Naive thymus-derived CD4-positive, alpha-beta T cell (primary cell): ENCODE measurements around the gene ONECUT1. TPM values are rescaled to one million over a fixed set of nuclear protein-coding genes. Genes with fewer than 3 reads are reported as not detected.

ENCODE experiments used
- ATAC-seq: fragments of 150-1000 bp; cut with Tn5 transposase; 2 replicates; pipeline ENCODE4 v1.10.0; 2021; ENCODE audit warnings: mild to moderate bottlenecking, moderate library complexity
- CTCF ChIA-PET: fragments of 350-600 bp; sonication (Branson Sonifier 250); formaldehyde crosslinking; loops from one replicate; lab custom pipeline; 2021; ENCODE audit warnings: antibody characterized with exemption; lab: Charles Lee
- POLR2A ChIA-PET: fragments of 350-600 bp; sonication (Branson Sonifier 250); formaldehyde crosslinking; loops from one replicate; lab custom pipeline; 2021; ENCODE audit warnings: antibody characterized with exemption, inconsistent platforms; lab: Charles Lee
- DNase-seq, 9 donors: peaks; one replicate each; pipeline versions ENCODE4 v3.0.0 to v3.0.0-alpha.2; 2020 to 2022; ENCODE audit warnings: mixed read lengths in 1 of 9
- H3K27ac ChIP-seq: one replicate; pipeline ENCODE4 v1.7.0; 2013; ENCODE audit warnings: mild to moderate bottlenecking, low read depth, low read length, moderate library complexity
- H3K27me3 ChIP-seq, 2 donors: one replicate each; pipeline ENCODE4 v1.7.0; 2013; ENCODE audit warnings: low read length in 2 of 2, mild to moderate bottlenecking in 2 of 2, moderate library complexity in 2 of 2; ENCODE audit not compliant: control insufficient read depth in 2 of 2, insufficient read depth in 2 of 2
- H3K36me3 ChIP-seq, 3 experiments: 1 replicate in 2 of 3; 2 replicates in 1 of 3; pipeline ENCODE4 v1.7.0; 2013; ENCODE audit warnings: low read length in 3 of 3, mild to moderate bottlenecking in 3 of 3, moderate library complexity in 1 of 3; ENCODE audit not compliant: insufficient read depth in 3 of 3, control insufficient read depth in 2 of 3
- H3K4me1 ChIP-seq, 2 donors: one replicate each; pipeline ENCODE4 v1.7.0; 2013; ENCODE audit warnings: low read length in 2 of 2, mild to moderate bottlenecking in 2 of 2, moderate library complexity in 1 of 2; ENCODE audit not compliant: control insufficient read depth in 2 of 2, insufficient read depth in 2 of 2
- H3K4me3 ChIP-seq: 2 replicates; pipeline ENCODE4 v1.7.0; 2013; ENCODE audit warnings: mild to moderate bottlenecking, low read length
- H3K9me3 ChIP-seq, 3 experiments: 1 replicate in 2 of 3; 2 replicates in 1 of 3; pipeline ENCODE4 v1.7.0; 2013; ENCODE audit warnings: low read length in 3 of 3; ENCODE audit not compliant: control insufficient read depth in 2 of 3
- H3K27ac Mint-ChIP-seq, 9 donors: one replicate each; pipeline ENCODE4 v1.8.0; 2020 to 2022; ENCODE audit warnings: mixed read lengths in 9 of 9, mild to moderate bottlenecking in 8 of 9, moderate library complexity in 5 of 9, inconsistent platforms in 2 of 9
- H3K27me3 Mint-ChIP-seq, 5 donors: one replicate each; pipeline ENCODE4 v1.8.0; 2021 to 2022; ENCODE audit warnings: mixed read lengths in 5 of 5, mild to moderate bottlenecking in 1 of 5
- H3K36me3 Mint-ChIP-seq, 5 donors: one replicate each; pipeline ENCODE4 v1.8.0; 2020 to 2022; ENCODE audit warnings: mixed read lengths in 5 of 5, mild to moderate bottlenecking in 3 of 5, inconsistent platforms in 1 of 5
- H3K4me1 Mint-ChIP-seq, 7 donors: one replicate each; pipeline ENCODE4 v1.8.0; 2020 to 2022; ENCODE audit warnings: mixed read lengths in 7 of 7, mild to moderate bottlenecking in 3 of 7, inconsistent platforms in 1 of 7
- H3K4me3 Mint-ChIP-seq, 10 donors: one replicate each; pipeline ENCODE4 v1.8.0; 2020 to 2022; ENCODE audit warnings: mild to moderate bottlenecking in 10 of 10, mixed read lengths in 10 of 10, moderate library complexity in 6 of 10, inconsistent platforms in 2 of 10
- H3K9me3 Mint-ChIP-seq, 11 donors: one replicate each; pipeline ENCODE4 v1.8.0; 2020 to 2022; ENCODE audit warnings: mixed read lengths in 11 of 11, mild to moderate bottlenecking in 4 of 11, inconsistent platforms in 1 of 11, moderate library complexity in 1 of 11
- intact Hi-C, 2 donors: fragments of 100-400 bp; cut with micrococcal nuclease; formaldehyde crosslinking; loops; one replicate each; pipeline ENCODE4 v1.15.1; 2023
- polyA plus RNA-seq, 2 donors: library from polyadenylated mRNA; unstranded; fragments of 300-500 nt; fragmentation: Illumina TruSeq; gene quantifications; one replicate each; pipeline ENCODE4 v1.2.3, GENCODE V29; 2021
- total RNA-seq, 6 experiments: library from RNA in 5 of 6; stranded (reverse) in 5 of 6; gene quantifications; 1 replicate in 5 of 6; 2 replicates in 1 of 6; pipeline ENCODE4 v1.2.3 and lab custom pipeline; 2021 to 2026

ONECUT1 gene
- total and polyA plus RNA-seq, 7 experiments from 2014 or later = not detected

DNA sequence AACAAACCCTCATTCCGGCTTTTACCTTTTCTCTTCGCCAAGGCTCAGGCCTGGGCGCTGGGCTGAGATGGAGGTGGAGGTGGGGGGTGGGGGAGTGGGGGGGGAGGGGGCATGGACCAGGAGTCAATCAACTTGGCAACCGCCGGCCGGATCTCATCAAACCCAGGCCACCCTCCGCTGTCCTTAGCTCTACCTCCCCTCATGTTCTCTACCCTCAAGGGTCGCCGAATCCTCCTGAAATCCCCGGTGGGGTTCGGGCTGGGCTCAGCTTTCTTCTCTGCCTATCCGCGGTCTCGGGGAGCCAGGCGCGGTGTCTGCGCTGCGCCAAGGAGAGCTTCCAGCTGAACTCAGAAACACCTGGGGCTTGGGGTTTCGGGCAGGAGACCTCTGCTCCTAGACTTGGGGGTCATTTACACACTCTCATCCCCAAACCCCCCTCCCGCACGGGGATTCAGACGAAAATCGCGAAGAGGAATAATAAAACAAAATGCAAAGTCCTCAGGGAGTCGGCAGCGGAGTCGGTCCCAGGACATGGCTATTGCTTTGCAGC is 2.5 kb downstream of the ONECUT1 start:
- no peak overlapping the region for H3K4me3 ChIP-seq
- no peaks in the 10 kb centered on the region for H3K9me3 ChIP-seq
- CTCF ChIA-PET = no interaction called here
- Mint-ChIP-seq H3K4me1 (peaks cover 5 to 48% (median 31%) of the 10 kb centered on the region in 7 donors), H3K9me3 (peaks cover 0 to 3% (median 0%) of the 10 kb centered on the region in 11 donors), H3K27me3 (peaks cover 57 to 94% (median 74%) of the 10 kb centered on the region in 5 donors), H3K36me3 (no peaks in the 10 kb centered on the region), H3K27ac (peak overlapping the region in 1 of 9 donors; percentile 54), H3K4me3 (peak overlapping the region in 8 of 10 donors; percentile 32 to 82 (median 56))
- DNase-seq = no peak
- H3K4me1 ChIP-seq = peaks cover 0 to 12% of the 10 kb centered on the region in 2 donors
- intact Hi-C loops = no loop called here
- H3K27me3 ChIP-seq = peaks cover 11 to 41% of the 10 kb centered on the region in 2 donors
- H3K27ac ChIP-seq = no peak overlapping the region
- POLR2A ChIA-PET = no interaction called here
- H3K36me3 ChIP-seq = no peaks in the 10 kb centered on the region
- ATAC-seq = no peak

GRCh38 chr15:52787123-52787503 is 3.0 kb downstream of the ONECUT1 start:
- Histone ChIP-seq H3K9me3 (no peaks in the 10 kb centered on the region), H3K36me3 (no peaks in the 10 kb centered on the region), H3K4me1 (peaks cover 0 to 12% of the 10 kb centered on the region in 2 donors), H3K27me3 (peaks cover 14 to 43% of the 10 kb centered on the region in 2 donors), H3K4me3 (no peak overlapping the region), H3K27ac (no peak overlapping the region)
- H3K4me3 Mint-ChIP-seq = peak overlapping the region in 2 of 10 donors; percentile 25 to 45
- intact Hi-C loops = no loop called here
- peak overlapping the region in 1 of 9 donors; percentile 71 for H3K27ac Mint-ChIP-seq
- peaks cover 0 to 3% (median 0%) of the 10 kb centered on the region in 11 donors for H3K9me3 Mint-ChIP-seq
- ChIA-PET POLR2A (no interaction called here), CTCF (no interaction called here)
- ATAC-seq (no peak), DNase-seq (no peak)
- H3K36me3 Mint-ChIP-seq = no peaks in the 10 kb centered on the region
- peaks cover 55 to 93% (median 71%) of the 10 kb centered on the region in 5 donors for H3K27me3 Mint-ChIP-seq
- H3K4me1 Mint-ChIP-seq = peaks cover 5 to 48% (median 31%) of the 10 kb centered on the region in 7 donors

DNA sequence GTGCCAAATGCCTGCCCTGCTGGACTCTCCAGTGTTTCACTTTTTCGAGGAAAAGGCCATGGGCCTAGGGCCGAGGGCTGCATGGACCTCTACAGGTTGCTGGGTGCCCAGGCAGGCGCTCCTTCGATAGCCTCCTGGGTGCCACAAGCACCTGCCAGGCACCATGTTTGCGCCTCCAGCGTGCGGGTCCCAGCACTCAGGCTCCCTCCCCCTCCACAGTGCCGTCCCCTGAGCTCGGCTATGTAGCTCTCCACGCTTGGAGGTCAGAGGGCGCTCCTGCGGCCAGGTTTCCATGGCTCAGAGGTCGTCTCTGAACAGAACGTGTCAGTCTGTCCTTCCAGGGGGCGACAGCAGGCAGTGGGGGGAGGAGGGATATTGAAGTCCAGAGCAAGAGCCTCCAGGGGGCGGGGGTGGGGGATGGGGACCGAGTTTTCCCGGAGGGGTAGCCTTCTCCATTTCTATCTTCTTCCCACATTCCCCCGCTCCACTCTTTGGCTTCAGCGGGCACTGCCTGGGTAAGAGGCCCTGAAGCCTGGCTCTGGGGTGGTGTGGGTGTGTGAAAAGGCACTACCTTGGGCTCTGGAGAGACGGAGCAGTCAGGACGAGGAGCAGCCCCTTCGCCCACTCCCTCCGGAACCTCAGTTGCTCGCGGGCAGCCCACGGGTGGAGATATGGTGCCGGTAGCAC is 3.6 kb downstream of the ONECUT1 start:
- CTCF ChIA-PET = no interaction called here
- Histone ChIP-seq H3K4me1 (peaks cover 0 to 12% of the 10 kb centered on the region in 2 donors), H3K36me3 (no peaks in the 10 kb centered on the region), H3K27me3 (peaks cover 14 to 48% of the 10 kb centered on the region in 2 donors), H3K27ac (no peak overlapping the region), H3K4me3 (no peak overlapping the region), H3K9me3 (no peaks in the 10 kb centered on the region)
- Mint-ChIP-seq H3K9me3 (peaks cover 0 to 3% (median 0%) of the 10 kb centered on the region in 11 donors), H3K4me1 (peaks cover 5 to 48% (median 31%) of the 10 kb centered on the region in 7 donors), H3K27me3 (peaks cover 57 to 93% (median 73%) of the 10 kb centered on the region in 5 donors), H3K4me3 (peak overlapping the region in 2 of 10 donors; percentile 25 to 45), H3K27ac (peak overlapping the region in 1 of 9 donors; percentile 71), H3K36me3 (no peaks in the 10 kb centered on the region)
- no peak for ATAC-seq
- POLR2A ChIA-PET = no interaction called here
- intact Hi-C loops = no loop called here
- no peak for DNase-seq

DNA sequence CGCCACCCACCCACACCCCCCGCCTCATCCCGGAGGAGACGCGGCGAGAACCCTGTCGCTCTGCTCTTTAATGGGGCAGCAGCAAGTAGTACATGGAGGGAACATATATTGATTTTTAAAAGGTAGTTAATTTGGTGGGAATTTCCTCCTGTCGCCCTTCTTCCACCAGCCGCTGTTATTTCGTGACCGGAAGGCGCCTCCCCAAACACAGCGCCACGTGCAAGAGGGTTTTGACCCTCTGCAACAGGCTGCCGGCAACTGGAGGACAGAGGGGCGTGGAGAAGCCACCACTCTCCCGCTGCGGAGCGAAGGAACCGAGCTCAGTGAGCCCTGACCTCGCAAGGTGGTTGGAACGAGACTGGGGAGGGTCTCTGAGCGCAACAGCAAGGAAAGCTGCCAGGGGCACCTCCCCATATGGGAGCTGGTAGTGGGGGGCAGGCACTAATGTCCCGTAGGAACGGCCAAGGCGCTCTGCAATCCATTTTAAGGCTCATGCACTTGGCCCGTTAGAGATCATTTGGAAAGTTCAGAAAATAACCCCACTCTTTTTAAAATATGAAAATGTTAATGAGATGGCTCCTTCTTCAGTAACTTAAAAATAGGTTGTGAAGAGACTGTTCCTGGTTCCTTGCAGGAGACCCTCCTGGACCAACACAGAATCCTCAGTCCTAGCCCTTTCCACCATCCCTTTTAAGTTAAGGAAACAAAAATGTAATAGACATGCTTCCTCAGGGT is 4.3 kb downstream of the ONECUT1 start:
- Mint-ChIP-seq H3K4me1 (peaks cover 6 to 48% (median 31%) of the 10 kb centered on the region in 7 donors), H3K9me3 (peaks cover 0 to 3% (median 0%) of the 10 kb centered on the region in 11 donors), H3K36me3 (no peaks in the 10 kb centered on the region), H3K27ac (peak overlapping the region in 1 of 9 donors; percentile 73), H3K4me3 (peak overlapping the region in 7 of 10 donors; percentile 16 to 55 (median 45)), H3K27me3 (peaks cover 64 to 93% (median 73%) of the 10 kb centered on the region in 5 donors)
- ATAC-seq (no peak), DNase-seq (no peak)
- Histone ChIP-seq H3K4me1 (peaks cover 0 to 12% of the 10 kb centered on the region in 2 donors), H3K4me3 (no peak overlapping the region), H3K27me3 (peaks cover 14 to 42% of the 10 kb centered on the region in 2 donors), H3K36me3 (no peaks in the 10 kb centered on the region), H3K27ac (no peak overlapping the region), H3K9me3 (no peaks in the 10 kb centered on the region)
- POLR2A ChIA-PET = no interaction called here
- CTCF ChIA-PET = no interaction called here
- intact Hi-C loops = loop anchor here in 1 of 2 donors (2.0 kb wide), 1 partner anchor 13 kb away; no protein-coding TSS in a partner anchor

DNA sequence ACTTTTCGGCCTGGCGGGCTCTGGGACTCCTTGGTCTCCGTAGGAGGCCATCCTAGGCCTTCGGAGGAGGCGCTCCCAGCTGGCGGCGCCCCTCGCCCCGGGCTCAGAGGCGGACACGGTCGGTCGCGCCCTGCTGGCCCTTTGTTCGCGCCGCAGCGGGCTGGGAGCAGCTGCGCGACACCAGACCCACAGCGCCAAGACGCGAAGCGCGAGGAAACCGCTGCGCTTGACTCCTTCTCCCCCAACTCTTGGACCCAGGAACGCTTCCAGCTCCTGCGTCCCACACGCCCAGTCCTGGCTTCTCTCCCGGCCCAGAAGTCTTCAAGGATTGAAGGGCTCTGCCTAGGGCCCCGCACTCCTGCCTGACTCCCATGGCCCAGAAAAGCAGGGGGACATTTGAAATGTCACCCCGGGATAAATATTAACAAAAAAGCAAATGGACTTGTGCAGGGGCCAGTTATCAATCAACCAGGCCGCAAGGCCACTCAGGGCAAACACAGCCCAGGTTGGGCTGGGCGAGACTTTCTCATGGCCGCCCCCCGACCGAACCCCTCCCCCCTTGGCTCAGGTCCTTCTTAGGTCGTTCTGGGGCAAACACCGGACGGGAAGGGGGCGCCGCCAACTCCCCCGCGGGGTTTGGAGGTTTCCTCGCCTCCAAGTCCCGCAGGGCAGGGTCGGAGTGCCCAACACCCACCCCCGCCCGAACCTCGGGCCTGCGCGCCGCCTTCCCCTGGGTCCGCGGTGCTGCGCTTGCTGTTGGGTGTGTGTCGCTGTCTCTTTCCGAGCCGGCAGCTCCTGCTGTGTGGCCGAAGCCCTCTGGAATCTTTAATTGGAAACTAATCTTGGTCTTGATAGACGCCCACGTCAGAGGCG is 5.1 kb downstream of the ONECUT1 start:
- Histone ChIP-seq H3K4me3 (no peak overlapping the region), H3K4me1 (peaks cover 0 to 12% of the 10 kb centered on the region in 2 donors), H3K27ac (no peak overlapping the region), H3K27me3 (peaks cover 14 to 42% of the 10 kb centered on the region in 2 donors), H3K36me3 (no peaks in the 10 kb centered on the region), H3K9me3 (no peaks in the 10 kb centered on the region)
- Mint-ChIP-seq H3K9me3 (peaks cover 0 to 3% (median 0%) of the 10 kb centered on the region in 11 donors), H3K36me3 (no peaks in the 10 kb centered on the region), H3K27ac (peak overlapping the region in 1 of 9 donors; percentile 73), H3K4me1 (peaks cover 12 to 54% (median 37%) of the 10 kb centered on the region in 7 donors), H3K27me3 (peaks cover 72 to 94% (median 79%) of the 10 kb centered on the region in 5 donors), H3K4me3 (peak overlapping the region in 7 of 10 donors; percentile 12 to 62 (median 45))
- ChIA-PET POLR2A (no interaction called here), CTCF (no interaction called here)
- ATAC-seq (no peak), DNase-seq (no peak)
- intact Hi-C loops = loop anchor here in 1 of 2 donors (2.0 to 5.0 kb wide), 2 partner anchors 14 to 1022 kb away; no protein-coding TSS in a partner anchor
